Natural killer cell (primary cell): ENCODE results near the gene DLL4. TPM values are rescaled to one million over a fixed set of nuclear protein-coding genes. Genes with fewer than 3 reads are reported as not detected.

Source experiments
- ATAC-seq, 3 donors: fragments of 150-1000 bp in 2 of 3; fragments of 200-7000 bp in 1 of 3; cut with Tn5 transposase; 1 replicate in 1 of 3; 2 replicates in 2 of 3; pipeline ENCODE4 v1.10.0; 2021; ENCODE audit warnings: mild to moderate bottlenecking in 2 of 3, moderate library complexity in 2 of 3
- DNase-seq, 2 donors: peaks; one replicate each; pipeline versions ENCODE4 v3.0.0 to v3.0.0-alpha.2; 2013 to 2021; ENCODE audit warnings: mixed read lengths in 1 of 2
- H3K27ac ChIP-seq: one replicate; pipeline ENCODE4 v1.5.1; 2013; ENCODE audit warnings: mild to moderate bottlenecking, low read length
- H3K27me3 ChIP-seq: one replicate; pipeline ENCODE4 v1.6.1; 2013; ENCODE audit warnings: low read length; ENCODE audit not compliant: control insufficient read depth, insufficient read depth
- H3K36me3 ChIP-seq: one replicate; pipeline ENCODE4 v1.6.1; 2013; ENCODE audit warnings: low read length; ENCODE audit not compliant: control insufficient read depth, insufficient read depth
- H3K4me1 ChIP-seq: one replicate; pipeline ENCODE4 v1.6.1; 2013; ENCODE audit warnings: low read length; ENCODE audit not compliant: control insufficient read depth, insufficient read depth
- H3K4me3 ChIP-seq: one replicate; pipeline ENCODE4 v1.5.1; 2013; ENCODE audit warnings: low read length
- H3K9me3 ChIP-seq: one replicate; pipeline ENCODE4 v1.6.1; 2013; ENCODE audit warnings: low read length; ENCODE audit not compliant: control insufficient read depth, insufficient read depth
- H3K27ac Mint-ChIP-seq, 2 donors: one replicate each; pipeline ENCODE4 v1.8.0; 2022; ENCODE audit warnings: mild to moderate bottlenecking in 2 of 2, mixed read lengths in 2 of 2, moderate library complexity in 1 of 2
- H3K27me3 Mint-ChIP-seq, 2 donors: one replicate each; pipeline ENCODE4 v1.8.0; 2022; ENCODE audit warnings: low read depth in 2 of 2, mixed read lengths in 2 of 2
- H3K36me3 Mint-ChIP-seq: one replicate; pipeline ENCODE4 v1.8.0; 2022; ENCODE audit warnings: mixed read lengths
- H3K4me1 Mint-ChIP-seq, 2 donors: one replicate each; pipeline ENCODE4 v1.8.0; 2022; ENCODE audit warnings: mixed read lengths in 2 of 2
- H3K4me3 Mint-ChIP-seq: one replicate; pipeline ENCODE4 v1.8.0; 2022; ENCODE audit warnings: mild to moderate bottlenecking, moderate library complexity, mixed read lengths
- H3K9me3 Mint-ChIP-seq, 2 donors: one replicate each; pipeline ENCODE4 v1.8.0; 2022; ENCODE audit warnings: mixed read lengths in 2 of 2
- CTCF ChIP-seq: fragments of 200-600 bp; IDR thresholded peaks from one replicate; pipeline ENCODE4 v1.8.0; 2022; ENCODE audit warnings: antibody characterized with exemption
- WGBS: methylation state at CpG from one replicate; pipeline ENCODE4 v1.1.7; 2013; ENCODE audit warnings: missing lambda C conversion rate; ENCODE audit not compliant: insufficient coverage; 5-methylcytosine and 5-hydroxymethylcytosine counted together
- intact Hi-C: fragments of 100-400 bp; cut with micrococcal nuclease; formaldehyde crosslinking; loops from one replicate; pipeline ENCODE4 v1.14.2; 2022
- total RNA-seq, 4 donors: library from RNA; stranded (reverse); fragments of 120-200 nt in 1 of 4; gene quantifications; one replicate each; pipeline versions ENCODE4 v1.2.3 to v1.2.4, GENCODE V29; 2013 to 2022

The DLL4 gene
- total RNA-seq, 3 donors from 2014 or later (not counting 1 experiment from before 2014, with no cell fraction given), result 0.10 to 0.16 TPM; not detected in 1

- Mint-ChIP-seq H3K27ac (no peak overlapping the region), H3K36me3 (no peaks in the 10 kb centered on the region), H3K27me3 (peaks cover 32 to 63% of the 10 kb centered on the region in 2 donors), H3K9me3 (no peaks in the 10 kb centered on the region), H3K4me1 (peaks cover 39 to 65% of the 10 kb centered on the region in 2 donors), H3K4me3 (peak overlapping the region; percentile 83)
- no peak overlapping the region for H3K27ac ChIP-seq
- no peaks in the 10 kb centered on the region for H3K9me3 ChIP-seq
- intact Hi-C loops, result no loop called here
- H3K36me3 ChIP-seq, result no peaks in the 10 kb centered on the region
- DNase-seq (no peak), ATAC-seq (no peak)
- H3K4me3 ChIP-seq, result no peak overlapping the region
- H3K4me1 ChIP-seq, result peaks cover 64% of the 10 kb centered on the region
- H3K27me3 ChIP-seq, result peaks cover 48% of the 10 kb centered on the region
- no peak for TF ChIP-seq CTCF
- WGBS, result 3% methylated on average over 56 of the region's 56 CpGs
Observed at GRCh38 chr15:40929660-40930429, 705 bp downstream of the DLL4 start.

GRCh38 chr15:40930430-40931299, 1.5 kb downstream of the DLL4 start:
- peaks cover 39 to 65% of the 10 kb centered on the region in 2 donors for H3K4me1 Mint-ChIP-seq
- H3K9me3 ChIP-seq, result no peaks in the 10 kb centered on the region
- H3K4me1 ChIP-seq, result peaks cover 61% of the 10 kb centered on the region
- H3K9me3 Mint-ChIP-seq, result no peaks in the 10 kb centered on the region
- no peak overlapping the region for H3K27ac ChIP-seq
- H3K36me3 Mint-ChIP-seq, result no peaks in the 10 kb centered on the region
- intact Hi-C loops, result no loop called here
- no peak overlapping the region for H3K27ac Mint-ChIP-seq
- peak overlapping the region; percentile 83 for H3K4me3 Mint-ChIP-seq
- ATAC-seq (no peak), DNase-seq (peak in 1 of 2 donors; percentile 66)
- no peaks in the 10 kb centered on the region for H3K36me3 ChIP-seq
- 3% methylated on average over 46 of the region's 46 CpGs for WGBS
- H3K27me3 Mint-ChIP-seq, result peaks cover 32 to 57% of the 10 kb centered on the region in 2 donors
- no peak for TF ChIP-seq CTCF
- H3K4me3 ChIP-seq, result no peak overlapping the region
- peaks cover 45% of the 10 kb centered on the region for H3K27me3 ChIP-seq

GRCh38 chr15:40931300-40932142, 2.4 kb downstream of the DLL4 start:
- H3K9me3 ChIP-seq, result no peaks in the 10 kb centered on the region
- H3K27me3 ChIP-seq, result peaks cover 42% of the 10 kb centered on the region
- Mint-ChIP-seq H3K27me3 (peaks cover 32 to 54% of the 10 kb centered on the region in 2 donors), H3K27ac (no peak overlapping the region), H3K9me3 (no peaks in the 10 kb centered on the region), H3K36me3 (no peaks in the 10 kb centered on the region), H3K4me3 (peak overlapping the region; percentile 83), H3K4me1 (peaks cover 37 to 59% of the 10 kb centered on the region in 2 donors)
- DNase-seq (no peak), ATAC-seq (no peak)
- intact Hi-C loops, result no loop called here
- no peaks in the 10 kb centered on the region for H3K36me3 ChIP-seq
- 98% methylated on average over 16 of the region's 16 CpGs for WGBS
- peaks cover 54% of the 10 kb centered on the region for H3K4me1 ChIP-seq
- no peak overlapping the region for H3K27ac ChIP-seq
- no peak for TF ChIP-seq CTCF
- H3K4me3 ChIP-seq, result no peak overlapping the region
